Activated T-helper 17 cell treated with anti-CD3 and anti-CD28 coated beads, Interleukin-2, amount 50 U/mL, for 72 hours (primary cell): ENCODE measurements around the gene ITGAX. TPM values are rescaled to one million over a fixed set of nuclear protein-coding genes. Genes with fewer than 3 reads are reported as not detected.
"Not testable (repeated sequence)": the region's sequence is repeated elsewhere in the genome, so short reads cannot be mapped to it uniquely, and the experiment has no call there.

Source experiments
- ATAC-seq: fragments of 150-1000 bp; cut with Tn5 transposase; replicated peaks from 2 replicates; pipeline ENCODE4 v1.10.0; 2021; ENCODE audit warnings: mild to moderate bottlenecking, moderate library complexity
- H3K27ac Mint-ChIP-seq: one replicate; pipeline ENCODE4 v1.8.0; 2022; ENCODE audit warnings: mixed read lengths
- H3K27me3 Mint-ChIP-seq: one replicate; pipeline ENCODE4 v1.8.0; 2022; ENCODE audit warnings: mixed read lengths
- H3K36me3 Mint-ChIP-seq: one replicate; pipeline ENCODE4 v1.8.0; 2022; ENCODE audit warnings: low read depth, mild to moderate bottlenecking, mixed read lengths
- H3K4me1 Mint-ChIP-seq: one replicate; pipeline ENCODE4 v1.8.0; 2022; ENCODE audit warnings: mixed read lengths
- H3K4me3 Mint-ChIP-seq: one replicate; pipeline ENCODE4 v1.8.0; 2022; ENCODE audit warnings: mild to moderate bottlenecking, mixed read lengths
- H3K9me3 Mint-ChIP-seq: one replicate; pipeline ENCODE4 v1.8.0; 2022; ENCODE audit warnings: mixed read lengths
- total RNA-seq, 2 donors: library from RNA; stranded (reverse); gene quantifications; one replicate each; pipeline ENCODE4 v1.2.3, GENCODE V29; 2022

ITGAX gene
- total RNA-seq, 2 donors from 2014 or later = 25.5 to 50.4 TPM

DNA sequence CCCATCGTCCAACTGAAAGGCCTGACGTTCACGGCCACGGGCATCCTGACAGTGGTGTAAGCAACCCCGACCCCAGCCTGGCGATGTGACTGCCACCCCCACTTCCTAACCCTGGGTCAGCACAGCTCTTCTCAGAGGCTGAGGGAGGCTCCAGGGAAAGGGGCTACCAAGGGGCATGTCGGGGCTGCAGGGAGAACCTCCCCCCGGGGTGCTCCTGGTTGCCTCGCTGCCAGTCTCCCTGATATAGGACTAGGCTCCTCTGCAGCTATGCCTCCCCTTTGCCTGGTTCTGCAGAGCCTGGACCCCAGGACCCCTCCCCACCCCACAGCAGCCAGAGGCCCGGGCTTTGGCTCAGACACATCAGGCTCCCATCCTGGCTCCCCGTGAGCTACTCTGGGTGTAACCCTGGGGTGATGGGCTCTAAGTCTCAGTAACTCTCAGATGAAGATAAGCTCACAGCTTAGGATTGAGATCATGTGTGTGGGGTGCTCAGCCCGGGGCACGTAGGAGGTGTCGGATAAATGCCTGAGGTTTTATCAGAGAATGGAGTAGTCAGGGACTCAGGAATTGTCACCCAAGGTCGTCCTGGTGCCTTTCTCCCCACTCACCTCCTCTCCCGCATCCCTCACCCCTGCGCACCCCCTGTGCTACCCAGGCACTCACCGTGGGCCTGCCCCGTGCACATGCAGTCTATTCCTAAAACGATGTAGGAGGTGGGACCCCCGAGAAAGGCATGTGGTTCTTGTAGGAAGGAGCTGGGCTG lies 48.8 kb downstream of the ITGAX start:
- Mint-ChIP-seq H3K36me3 (no peaks in the 10 kb centered on the region), H3K27me3 (peaks cover 5% of the 10 kb centered on the region), H3K9me3 (peaks cover 5% of the 10 kb centered on the region), H3K27ac (no peak overlapping the region), H3K4me3 (no peak overlapping the region), H3K4me1 (peaks cover 3% of the 10 kb centered on the region)
- ATAC-seq = no peak

- Mint-ChIP-seq H3K36me3 (no peaks in the 10 kb centered on the region), H3K9me3 (peaks cover 5% of the 10 kb centered on the region), H3K4me1 (no peaks in the 10 kb centered on the region), H3K27ac (no peak overlapping the region), H3K4me3 (no peak overlapping the region), H3K27me3 (peaks cover 5% of the 10 kb centered on the region)
- ATAC-seq = no peak
Observed at GRCh38 chr16:31404353-31405064, 49.5 kb downstream of the ITGAX start.

DNA sequence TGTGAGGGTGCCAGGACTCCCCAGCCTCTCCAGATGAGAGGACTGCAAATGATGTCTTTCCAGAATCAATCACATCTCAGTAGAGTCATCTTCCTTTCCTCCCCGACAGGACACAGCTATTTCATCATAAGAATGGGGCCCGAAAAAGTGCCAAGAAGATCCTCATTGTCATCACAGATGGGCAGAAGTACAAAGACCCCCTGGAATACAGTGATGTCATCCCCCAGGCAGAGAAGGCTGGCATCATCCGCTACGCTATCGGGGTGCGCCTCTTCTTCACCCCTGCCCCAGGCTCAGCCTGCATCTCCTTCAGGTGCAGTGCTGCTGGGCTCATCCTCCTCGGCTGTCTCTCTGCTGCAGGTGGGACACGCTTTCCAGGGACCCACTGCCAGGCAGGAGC lies 52.4 kb downstream of the ITGAX start:
- no peak overlapping the region for H3K27ac Mint-ChIP-seq

DNA sequence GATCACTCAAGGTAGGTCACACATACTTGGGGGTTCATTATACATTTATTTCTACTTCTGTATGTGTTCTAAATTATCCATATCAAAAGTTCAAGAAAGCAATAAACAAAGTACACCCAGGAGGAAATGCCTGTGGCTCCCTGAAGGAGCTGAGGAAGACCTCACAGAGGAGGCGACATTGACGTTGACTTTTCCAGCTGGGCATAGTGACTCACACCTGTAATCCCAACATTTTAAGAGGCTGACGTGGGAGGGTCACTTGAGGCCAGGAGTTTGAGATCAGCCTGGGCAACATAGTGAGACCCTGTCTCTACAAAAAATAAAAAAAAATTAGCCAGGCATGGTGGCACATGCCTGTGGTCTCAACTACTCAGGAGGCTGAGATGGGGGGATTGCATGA lies 54.5 kb downstream of the ITGAX start:
- Mint-ChIP-seq H3K27me3 (peaks cover 15% of the 10 kb centered on the region), H3K4me1 (no peaks in the 10 kb centered on the region), H3K9me3 (no peaks in the 10 kb centered on the region), H3K4me3 (no peak overlapping the region), H3K27ac (no peak overlapping the region), H3K36me3 (no peaks in the 10 kb centered on the region)
- ATAC-seq = no peak

More for the DNA sequence above, 52.4 kb downstream of the ITGAX start:
- peaks cover 10% of the 10 kb centered on the region for H3K27me3 Mint-ChIP-seq
- ATAC-seq = no peak
- H3K4me1 Mint-ChIP-seq = no peaks in the 10 kb centered on the region
- no peaks in the 10 kb centered on the region for H3K9me3 Mint-ChIP-seq
- H3K36me3 Mint-ChIP-seq = no peaks in the 10 kb centered on the region
- no peak overlapping the region for H3K4me3 Mint-ChIP-seq

DNA sequence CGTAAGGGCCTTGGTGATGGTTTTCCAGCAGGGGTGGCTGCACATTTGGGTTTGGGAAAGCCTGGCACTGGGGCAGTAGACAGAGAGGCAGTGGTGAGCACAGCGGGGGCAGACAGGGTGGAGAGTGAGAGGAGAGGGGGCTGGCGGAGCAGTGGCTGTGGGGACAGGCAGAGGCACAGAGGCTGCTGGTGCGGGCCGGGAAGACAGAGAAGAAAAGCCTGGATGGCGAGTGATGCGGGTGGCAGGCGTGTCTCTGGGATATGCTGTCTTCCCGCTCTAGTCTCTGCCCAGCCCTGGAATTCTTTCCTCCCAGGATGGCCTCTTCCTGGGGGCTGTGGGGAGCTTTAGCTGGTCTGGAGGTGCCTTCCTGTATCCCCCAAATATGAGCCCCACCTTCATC lies 55.1 kb downstream of the ITGAX start:
- Mint-ChIP-seq H3K36me3 (no peaks in the 10 kb centered on the region), H3K9me3 (no peaks in the 10 kb centered on the region), H3K27me3 (peaks cover 15% of the 10 kb centered on the region), H3K4me3 (no peak overlapping the region), H3K27ac (no peak overlapping the region), H3K4me1 (no peaks in the 10 kb centered on the region)
- ATAC-seq = no peak

DNA sequence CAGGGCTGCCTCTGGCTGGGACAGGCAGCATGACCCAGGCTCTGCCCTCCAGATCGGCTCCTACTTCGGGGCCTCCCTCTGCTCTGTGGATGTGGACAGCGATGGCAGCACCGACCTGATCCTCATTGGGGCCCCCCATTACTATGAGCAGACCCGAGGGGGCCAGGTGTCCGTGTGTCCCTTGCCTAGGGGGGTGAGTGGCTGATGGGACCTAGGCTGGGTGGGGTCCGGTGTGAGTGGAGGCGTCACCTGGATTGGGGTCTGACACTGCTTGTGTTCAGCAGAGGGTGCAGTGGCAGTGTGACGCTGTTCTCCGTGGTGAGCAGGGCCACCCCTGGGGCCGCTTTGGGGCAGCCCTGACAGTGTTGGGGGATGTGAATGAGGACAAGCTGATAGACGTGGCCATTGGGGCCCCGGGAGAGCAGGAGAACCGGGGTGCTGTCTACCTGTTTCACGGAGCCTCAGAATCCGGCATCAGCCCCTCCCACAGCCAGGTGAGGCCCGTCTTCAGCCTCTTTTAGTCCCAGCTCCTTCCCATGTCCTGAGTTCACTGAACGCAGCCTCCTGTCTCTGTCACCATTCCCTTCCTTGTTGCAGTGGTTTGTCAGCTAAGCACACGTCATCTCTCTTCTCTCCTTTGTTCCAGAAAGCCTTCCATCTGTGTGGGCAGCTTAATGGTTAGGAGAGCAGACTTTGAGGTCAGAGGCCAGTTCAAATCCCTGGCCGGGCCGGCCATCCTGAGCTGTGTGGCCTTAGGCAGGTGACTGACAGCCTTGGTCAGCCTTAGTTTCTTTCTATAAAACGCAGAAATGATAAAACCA lies 56.3 kb downstream of the ITGAX start:
- H3K4me1 Mint-ChIP-seq = no peaks in the 10 kb centered on the region
- H3K36me3 Mint-ChIP-seq = no peaks in the 10 kb centered on the region
- no peaks in the 10 kb centered on the region for H3K9me3 Mint-ChIP-seq
- no peak overlapping the region for H3K4me3 Mint-ChIP-seq
- H3K27ac Mint-ChIP-seq = no peak overlapping the region
- peaks cover 15% of the 10 kb centered on the region for H3K27me3 Mint-ChIP-seq
- ATAC-seq = no peak

GRCh38 chr16:31412750-31413149 lies 57.8 kb downstream of the ITGAX start:
- Mint-ChIP-seq H3K27ac (no peak overlapping the region), H3K36me3 (no peaks in the 10 kb centered on the region), H3K4me3 (no peak overlapping the region), H3K27me3 (peaks cover 18% of the 10 kb centered on the region), H3K9me3 (no peaks in the 10 kb centered on the region), H3K4me1 (no peaks in the 10 kb centered on the region)
- ATAC-seq = no peak

DNA sequence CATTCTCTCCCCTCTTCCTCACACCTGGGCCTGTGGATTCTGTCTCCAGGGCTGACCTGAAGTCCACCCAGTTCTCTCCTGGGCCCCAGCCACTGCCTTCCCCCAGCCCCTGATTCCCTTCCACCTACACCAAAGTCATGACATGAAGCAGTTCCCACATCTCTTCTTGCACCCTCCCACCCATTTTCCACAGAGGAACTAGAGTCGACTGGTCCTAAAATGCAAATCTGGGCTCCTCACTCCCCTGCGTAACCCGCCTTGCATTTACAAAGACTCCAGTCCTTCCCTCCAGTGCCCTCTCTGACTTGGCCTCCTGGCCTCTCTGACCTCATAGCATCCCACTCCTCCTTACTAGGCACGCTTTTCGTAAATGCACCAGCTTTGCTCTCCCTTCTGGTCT lies 58.4 kb downstream of the ITGAX start:
- peaks cover 23% of the 10 kb centered on the region for H3K27me3 Mint-ChIP-seq
- H3K36me3 Mint-ChIP-seq = no peaks in the 10 kb centered on the region
- no peak overlapping the region for H3K27ac Mint-ChIP-seq
- H3K9me3 Mint-ChIP-seq = no peaks in the 10 kb centered on the region
- ATAC-seq = no peak
- no peak overlapping the region for H3K4me3 Mint-ChIP-seq
- no peaks in the 10 kb centered on the region for H3K4me1 Mint-ChIP-seq

DNA sequence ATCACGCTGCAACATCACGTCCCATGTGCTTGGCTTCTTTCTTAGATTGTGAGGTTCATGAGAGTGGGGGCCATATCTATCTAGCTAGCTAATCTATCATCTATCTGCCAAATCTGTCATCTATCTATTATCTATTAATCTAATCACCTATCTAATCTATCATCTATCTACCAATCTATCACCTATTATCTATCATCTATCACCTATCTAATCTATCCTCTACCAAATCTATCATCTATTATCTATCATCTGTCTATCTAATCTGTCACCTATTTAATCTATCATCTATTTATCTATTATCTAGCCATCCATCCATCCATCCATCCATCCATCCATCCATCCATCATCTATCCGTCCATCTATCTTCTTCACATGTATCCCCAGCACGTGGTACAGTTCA lies 59.0 kb downstream of the ITGAX start:
- Mint-ChIP-seq H3K9me3 (no peaks in the 10 kb centered on the region), H3K4me3 (no peak overlapping the region)

GRCh38 chr16:31414706-31415105 lies 59.7 kb downstream of the ITGAX start:
- peaks cover 20% of the 10 kb centered on the region for H3K27me3 Mint-ChIP-seq
- peaks cover 1% of the 10 kb centered on the region for H3K4me1 Mint-ChIP-seq
- no peaks in the 10 kb centered on the region for H3K9me3 Mint-ChIP-seq
- H3K36me3 Mint-ChIP-seq = no peaks in the 10 kb centered on the region
- H3K27ac Mint-ChIP-seq = no peak overlapping the region
- no peak for ATAC-seq
- no peak overlapping the region for H3K4me3 Mint-ChIP-seq

More for the DNA sequence above, 59.0 kb downstream of the ITGAX start:
- H3K27me3 Mint-ChIP-seq = peaks cover 20% of the 10 kb centered on the region
- no peaks in the 10 kb centered on the region for H3K36me3 Mint-ChIP-seq
- no peak for ATAC-seq
- no peak overlapping the region for H3K27ac Mint-ChIP-seq
- H3K4me1 Mint-ChIP-seq = no peaks in the 10 kb centered on the region

- Mint-ChIP-seq H3K27me3 (peaks cover 22% of the 10 kb centered on the region), H3K4me1 (peaks cover 7% of the 10 kb centered on the region), H3K9me3 (no peaks in the 10 kb centered on the region), H3K36me3 (no peaks in the 10 kb centered on the region), H3K4me3 (no peak overlapping the region), H3K27ac (no peak overlapping the region)
- ATAC-seq = no peak
Observed at GRCh38 chr16:31416371-31416770, 61.4 kb downstream of the ITGAX start.

DNA sequence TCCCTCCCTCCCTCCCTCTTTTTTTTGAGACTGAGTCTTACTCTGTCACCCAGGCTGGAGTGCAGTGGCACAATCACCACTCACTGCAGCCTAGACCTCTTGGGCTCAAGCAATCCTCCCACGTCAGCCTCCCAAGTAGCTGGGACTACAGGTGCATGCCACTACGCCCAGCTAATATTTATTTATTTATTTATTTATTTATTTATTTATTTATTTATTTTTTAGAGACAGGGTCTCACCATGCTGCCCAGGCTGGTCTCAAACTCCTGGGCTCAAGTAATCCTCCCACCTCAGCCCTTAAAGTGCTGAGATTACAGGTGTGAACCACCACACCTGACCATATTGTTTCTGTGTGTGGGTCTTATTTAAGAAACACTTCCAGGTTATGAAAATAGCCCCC lies 62.1 kb downstream of the ITGAX start:
- H3K27ac Mint-ChIP-seq, H3K4me1 Mint-ChIP-seq: not testable (repeated sequence)

DNA sequence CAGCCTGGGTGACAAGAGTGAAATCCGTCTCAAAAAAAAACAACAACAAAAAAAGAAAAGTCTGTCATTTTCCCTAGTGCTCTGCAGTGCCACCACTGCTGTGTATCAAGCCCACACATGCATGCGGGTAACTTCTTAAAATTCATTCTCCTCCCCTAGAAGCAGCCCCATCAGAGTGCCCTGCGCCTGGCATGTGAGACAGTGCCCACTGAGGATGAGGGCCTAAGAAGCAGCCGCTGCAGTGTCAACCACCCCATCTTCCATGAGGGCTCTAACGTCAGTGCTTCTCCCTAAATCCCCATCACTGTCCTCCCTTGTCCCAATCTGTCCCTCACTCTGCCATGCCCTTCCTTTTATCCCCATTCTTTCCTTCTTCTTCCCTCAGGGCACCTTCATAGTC lies 62.9 kb downstream of the ITGAX start:
- Mint-ChIP-seq H3K27ac (no peak overlapping the region), H3K27me3 (peaks cover 25% of the 10 kb centered on the region), H3K9me3 (no peaks in the 10 kb centered on the region), H3K4me1 (peaks cover 11% of the 10 kb centered on the region), H3K36me3 (no peaks in the 10 kb centered on the region), H3K4me3 (no peak overlapping the region)
- ATAC-seq = no peak

More for the DNA sequence above, 62.1 kb downstream of the ITGAX start:
- not testable (repeated sequence) for H3K36me3 Mint-ChIP-seq, H3K4me3 Mint-ChIP-seq, H3K9me3 Mint-ChIP-seq, ATAC-seq
- H3K27me3 Mint-ChIP-seq = peaks cover 22% of the 10 kb centered on the region

DNA sequence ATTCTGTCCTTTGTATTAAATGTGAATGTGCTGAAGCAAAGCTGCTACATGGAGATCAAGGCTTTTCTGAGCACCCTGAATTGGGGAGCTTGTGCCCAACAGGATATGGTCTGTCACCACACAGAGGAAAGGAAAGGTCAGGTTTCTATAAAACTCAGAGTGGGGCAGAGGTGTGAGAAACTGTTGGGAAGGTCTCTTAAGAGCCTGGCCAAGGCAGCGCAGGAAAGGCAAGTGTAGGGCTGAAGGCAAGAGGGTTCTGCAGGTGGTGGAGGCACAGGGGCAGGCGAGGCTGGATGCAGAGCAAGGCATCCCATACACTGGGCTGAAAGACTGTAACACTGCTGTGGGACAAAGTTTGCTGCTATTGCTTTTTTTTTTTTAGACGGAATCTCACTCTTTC lies 65.1 kb downstream of the ITGAX start:
- H3K4me1 Mint-ChIP-seq = peaks cover 11% of the 10 kb centered on the region
- no peaks in the 10 kb centered on the region for H3K9me3 Mint-ChIP-seq
- H3K36me3 Mint-ChIP-seq = no peaks in the 10 kb centered on the region
- ATAC-seq = peak; percentile 36
- H3K27ac Mint-ChIP-seq = no peak overlapping the region
- H3K27me3 Mint-ChIP-seq = peaks cover 27% of the 10 kb centered on the region
- peak overlapping the region; percentile 17 for H3K4me3 Mint-ChIP-seq
